Ovary (tissue), 9 donors: ENCODE data around the gene CALHM1. TPM values are rescaled to one million over a fixed set of nuclear protein-coding genes. Genes with fewer than 3 reads are reported as not detected.
"Not testable (repeated sequence)": the region's sequence is repeated elsewhere in the genome, so short reads cannot be mapped to it uniquely, and the experiment has no call there.

Experiments
- DNase-seq, 5 donors: peaks; one replicate each; pipeline ENCODE4 v3.0.0-alpha.2; 2019 to 2020
- H3K27ac ChIP-seq, 2 donors: fragments of 200-600 bp; one replicate each; pipeline versions ENCODE4 v1.5.1 to v1.8.0; 2019 to 2022
- H3K27me3 ChIP-seq: fragments of 200-600 bp; one replicate; pipeline ENCODE4 v1.8.0; 2022
- H3K36me3 ChIP-seq: fragments of 200-600 bp; sonication (generic); one replicate; pipeline ENCODE4 v1.5.1; 2019
- H3K4me1 ChIP-seq: one replicate; pipeline ENCODE4 v1.8.1; 2013; ENCODE audit warnings: mild to moderate bottlenecking, moderate library complexity; ENCODE audit not compliant: insufficient read depth
- H3K4me3 ChIP-seq: fragments of 200-600 bp; sonication (generic); one replicate; pipeline ENCODE4 v1.5.1; 2017
- H3K9me3 ChIP-seq, 2 donors: fragments of 200-600 bp in 1 of 2; sonication (generic) in 1 of 2; one replicate each; pipeline versions ENCODE4 v1.5.1 to v1.8.1; 2013 to 2019; ENCODE audit warnings: mild to moderate bottlenecking in 1 of 2, moderate library complexity in 1 of 2
- CTCF ChIP-seq, 3 donors: fragments of 450-650 bp in 2 of 3; fragments of 200-600 bp in 1 of 3; IDR thresholded peaks; one replicate each; pipeline versions ENCODE4 v1.5.1 to v1.8.0; 2016 to 2022; ENCODE audit warnings: antibody characterized with exemption in 3 of 3, mild to moderate bottlenecking in 1 of 3
- EP300 ChIP-seq: sonication (generic); formaldehyde crosslinking; IDR thresholded peaks from one replicate; pipeline ENCODE4 v1.6.1; 2017; ENCODE audit warnings: antibody characterized with exemption
- POLR2A ChIP-seq: fragments of 450-650 bp; IDR thresholded peaks from one replicate; pipeline ENCODE4 v1.6.1; 2017; ENCODE audit warnings: antibody characterized with exemption, mild to moderate bottlenecking, moderate library complexity
- WGBS, 3 donors: extraction: QIAGEN DNeasy Blood & Tissue Kit in 1 of 3; methylation state at CpG; one replicate each; pipeline versions ENCODE4 v1.1.5 to v1.1.7; 2013 to 2017; 5-methylcytosine and 5-hydroxymethylcytosine counted together
- intact Hi-C, 4 donors: fragments of 100-400 bp; cut with DNase I; formaldehyde crosslinking; loops; one replicate each; pipeline versions ENCODE4 v1.11.0 to v1.15.1; 2022 to 2023
- polyA plus RNA-seq, 2 donors: library from polyadenylated mRNA; stranded (reverse); fragments of 200-250 nt in 1 of 2; fragments of 350-450 nt in 1 of 2; fragmentation: Illumina TruSeq in 1 of 2; extraction: RNeasy Lipid Tissue Mini Kit (QIAGEN cat#74804) in 1 of 2; gene quantifications; one replicate each; pipeline ENCODE4 v1.2.3, GENCODE V29; 2013 to 2014
- total RNA-seq, 7 donors: library from RNA; depleted of rRNA in 2 of 7; stranded (reverse); fragments of >200 nt in 2 of 7; fragmentation: NEBNext Ultra II Directional in 3 of 7; extraction: Animal tissue kit (Norgen Biotek cat#: 25700) in 3 of 7; gene quantifications; one replicate each; pipeline versions ENCODE4 v1.1.0 to v1.2.4, GENCODE V29; 2016 to 2023
- donor health status: DM: no; HTN: no; CAD: no; lungs with moderate emphysema.
- donor health status: DM: no; HTN: no; CAD: no.
- donor health status: Bipolar disorder and iron deficiency.
- donor health status: DM: yes; HTN: yes; CAD: no.
- donor health status: DM: no; HTN: no; CAD: no.
- donor health status: DM: yes; HTN: yes; CAD: no.

Gene CALHM1
- total and polyA plus RNA-seq, 9 donors, result not detected

- peaks cover 8% of the 10 kb centered on the region for H3K4me1 ChIP-seq
- H3K4me3 ChIP-seq, result no peak overlapping the region
- no peak for DNase-seq
- H3K27me3 ChIP-seq, result no peaks in the 10 kb centered on the region
- H3K27ac ChIP-seq, result no peak overlapping the region
- intact Hi-C loops, result no loop called here
- WGBS, 3 donors, result 89 to 94% (median 93%) methylated on average over 9 of the region's 9 CpGs
- H3K9me3 ChIP-seq, result no peaks in the 10 kb centered on the region
- TF ChIP-seq POLR2A (no peak), CTCF (IDR thresholded peaks at IDR 0.05) (no peak), EP300 (no peak)
- H3K36me3 ChIP-seq, result no peaks in the 10 kb centered on the region
These were observed 30.8 kb downstream of the CALHM1 start for GRCh38 chr10:103427866-103428265.

GRCh38 chr10:103423748-103424147, 35.0 kb downstream of the CALHM1 start:
- intact Hi-C loops, result no loop called here
- no peak for DNase-seq
- Histone ChIP-seq H3K27ac (no peak overlapping the region), H3K9me3 (no peaks in the 10 kb centered on the region), H3K36me3 (no peaks in the 10 kb centered on the region), H3K4me1 (no peaks in the 10 kb centered on the region), H3K27me3 (no peaks in the 10 kb centered on the region), H3K4me3 (no peak overlapping the region)
- WGBS, 3 donors, result 87 to 93% (median 88%) methylated on average over 5 of the region's 5 CpGs
- TF ChIP-seq EP300, result no peak
- TF ChIP-seq CTCF (IDR thresholded peaks at IDR 0.05), result no peak
- no peak for TF ChIP-seq POLR2A

GRCh38 chr10:103419101-103419500, 39.6 kb downstream of the CALHM1 start:
- Histone ChIP-seq H3K9me3 (no peaks in the 10 kb centered on the region), H3K4me1 (no peaks in the 10 kb centered on the region), H3K27me3 (no peaks in the 10 kb centered on the region), H3K27ac (no peak overlapping the region), H3K36me3 (no peaks in the 10 kb centered on the region), H3K4me3 (no peak overlapping the region)
- TF ChIP-seq CTCF (IDR thresholded peaks at IDR 0.05) (no peak), POLR2A (no peak), EP300 (no peak)
- WGBS, 3 donors, result 82 to 90% (median 88%) methylated on average over 4 of the region's 4 CpGs
- no peak for DNase-seq
- intact Hi-C loops, result loop anchor here in 3 of 4 donors (1.0 to 10.0 kb wide), 6 partner anchors 28 to 266 kb away; partner anchors contain the start of gene CALHM3 (in 1 of the 3)

GRCh38 chr10:103417601-103418000, 41.1 kb downstream of the CALHM1 start:
- no peaks in the 10 kb centered on the region for H3K27me3 ChIP-seq
- no peak for TF ChIP-seq POLR2A
- no peak for TF ChIP-seq EP300
- TF ChIP-seq CTCF (IDR thresholded peaks at IDR 0.05), result no peak
- no peak overlapping the region for H3K4me3 ChIP-seq
- H3K4me1 ChIP-seq, result no peaks in the 10 kb centered on the region
- H3K36me3 ChIP-seq, result no peaks in the 10 kb centered on the region
- H3K9me3 ChIP-seq, result no peaks in the 10 kb centered on the region
- no peak overlapping the region for H3K27ac ChIP-seq
- intact Hi-C loops, result loop anchor here in 3 of 4 donors (2.0 to 10.0 kb wide), 3 partner anchors 67 to 267 kb away; no protein-coding TSS in a partner anchor
- WGBS, 3 donors, result 73 to 83% (median 78%) methylated on average over 5 of the region's 5 CpGs
- no peak for DNase-seq

- H3K4me1 ChIP-seq, H3K27ac ChIP-seq, H3K4me3 ChIP-seq, H3K36me3 ChIP-seq, DNase-seq, H3K9me3 ChIP-seq, H3K27me3 ChIP-seq: not testable (repeated sequence)
- intact Hi-C loops, result loop anchor here in 3 of 4 donors (2.0 to 10.0 kb wide), 3 partner anchors 68 to 268 kb away; no protein-coding TSS in a partner anchor
- 78 to 81% (median 79%) methylated on average over 5 of the region's 5 CpGs for WGBS, 3 donors
These were observed 41.6 kb downstream of the CALHM1 start for GRCh38 chr10:103417148-103417469.
